HK-2 (cell line): ENCODE results near the gene DLK1.

Experiments
- DNase-seq: peaks from one replicate; pipeline ENCODE4 v3.0.0-alpha.2; 2018; ENCODE audit not compliant: unreplicated experiment

Gene DLK1

GRCh38 chr14:100693877-100694578, 32.7 kb upstream of the DLK1 start:
- DNase-seq = no peak

GRCh38 chr14:100694579-100695422, 31.9 kb upstream of the DLK1 start:
- no peak for DNase-seq

- DNase-seq = no peak
These were observed 31.3 kb upstream of the DLK1 start for GRCh38 chr14:100695423-100695738.

- no peak for DNase-seq
These were observed 30.7 kb upstream of the DLK1 start for GRCh38 chr14:100696008-100696407.

- no peak for DNase-seq
These were observed 30.1 kb upstream of the DLK1 start for GRCh38 chr14:100696590-100696989.

GRCh38 chr14:100698066-100698465, 28.6 kb upstream of the DLK1 start:
- no peak for DNase-seq

- no peak for DNase-seq
These were observed 27.8 kb upstream of the DLK1 start for GRCh38 chr14:100698666-100699448.

GRCh38 chr14:100701314-100701713, 25.4 kb upstream of the DLK1 start:
- DNase-seq = no peak

- no peak for DNase-seq
These were observed 24.1 kb upstream of the DLK1 start for GRCh38 chr14:100702590-100702989.

- no peak for DNase-seq
These were observed 23.1 kb upstream of the DLK1 start for GRCh38 chr14:100703386-100704220.

- no peak for DNase-seq
These were observed 20.5 kb upstream of the DLK1 start for GRCh38 chr14:100706200-100706599.

GRCh38 chr14:100706860-100707259, 19.8 kb upstream of the DLK1 start:
- DNase-seq = no peak

- DNase-seq = no peak
These were observed 18.0 kb upstream of the DLK1 start for GRCh38 chr14:100708425-100709288.

- DNase-seq = no peak
These were observed 17.1 kb upstream of the DLK1 start for GRCh38 chr14:100709289-100710284.

GRCh38 chr14:100710391-100710790, 16.3 kb upstream of the DLK1 start:
- no peak for DNase-seq

GRCh38 chr14:100710826-100711462, 15.7 kb upstream of the DLK1 start:
- no peak for DNase-seq

GRCh38 chr14:100711493-100711892, 15.2 kb upstream of the DLK1 start:
- DNase-seq = no peak

- DNase-seq = no peak
These were observed 14.2 kb upstream of the DLK1 start for GRCh38 chr14:100712490-100712889.

- no peak for DNase-seq
These were observed 13.0 kb upstream of the DLK1 start for GRCh38 chr14:100713705-100714104.
